Activated T-cell treated with anti-CD3 and anti-CD28 coated beads for 4 hours (primary cell): ENCODE data around the gene BBX.
"Not testable (repeated sequence)": the region's sequence is repeated elsewhere in the genome, so short reads cannot be mapped to it uniquely, and the experiment has no call there.

Source experiments
- DNase-seq: peaks from one replicate; pipeline ENCODE4 v3.0.0-alpha.2; 2020

Gene BBX

DNA sequence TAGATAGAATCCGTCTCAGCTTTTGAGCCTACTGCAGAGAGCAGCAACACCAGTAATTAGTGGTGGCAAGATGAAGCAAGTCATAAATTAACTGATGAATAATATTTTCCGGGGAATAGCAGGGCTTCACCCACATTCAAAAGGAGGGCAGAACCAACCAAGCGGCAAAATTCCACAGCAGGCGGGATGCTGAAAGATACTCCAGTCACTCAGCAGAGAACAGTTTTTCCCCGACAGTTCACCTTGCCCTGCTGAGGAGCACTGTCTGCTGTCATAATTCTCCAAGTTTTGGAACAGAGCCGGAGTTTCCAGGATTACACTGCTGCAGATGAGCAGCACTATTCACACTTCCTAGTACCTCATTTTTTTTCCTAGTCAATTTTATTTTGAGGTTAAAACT lies 293.3 kb downstream of the BBX start:
- no peak for DNase-seq

DNA sequence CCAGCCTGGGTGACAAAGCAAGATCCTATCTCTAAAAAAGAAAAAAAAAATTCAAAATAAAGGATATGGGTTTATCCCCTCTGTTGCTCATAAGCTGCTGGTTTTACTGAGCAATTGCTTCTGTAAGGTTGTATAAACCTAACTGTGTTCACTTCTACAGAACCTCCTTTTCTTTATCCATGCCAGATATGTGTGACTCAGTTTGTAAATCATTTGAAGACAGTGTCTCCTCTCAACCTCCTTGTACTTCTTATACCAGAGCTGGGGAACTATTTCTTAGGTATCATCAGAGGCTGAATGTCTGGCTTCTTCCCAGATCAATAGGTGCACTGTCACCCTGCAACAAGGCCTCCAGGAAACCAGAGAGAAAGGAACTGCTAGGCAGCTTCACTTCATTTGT lies 294.3 kb downstream of the BBX start:
- DNase-seq, result no peak

DNA sequence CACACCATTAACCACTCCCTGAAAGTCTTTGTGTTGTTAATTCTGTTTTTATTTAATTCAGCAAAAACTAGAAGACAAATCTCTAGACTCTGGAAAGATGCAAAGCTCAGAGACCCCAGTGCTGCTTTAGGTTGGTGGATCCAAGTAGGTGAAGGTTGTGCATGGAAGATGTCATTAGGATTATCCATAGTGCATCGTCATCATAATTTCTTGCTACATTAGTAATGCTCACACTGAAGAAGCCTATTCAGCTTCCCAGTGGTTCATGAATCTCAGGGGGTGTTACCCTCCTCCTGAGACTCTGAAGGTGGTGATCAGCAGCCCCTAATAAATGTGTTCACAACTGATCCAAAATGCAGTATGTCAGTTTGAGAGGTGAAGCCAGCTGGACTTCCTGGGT lies 295.3 kb downstream of the BBX start:
- DNase-seq, result no peak

DNA sequence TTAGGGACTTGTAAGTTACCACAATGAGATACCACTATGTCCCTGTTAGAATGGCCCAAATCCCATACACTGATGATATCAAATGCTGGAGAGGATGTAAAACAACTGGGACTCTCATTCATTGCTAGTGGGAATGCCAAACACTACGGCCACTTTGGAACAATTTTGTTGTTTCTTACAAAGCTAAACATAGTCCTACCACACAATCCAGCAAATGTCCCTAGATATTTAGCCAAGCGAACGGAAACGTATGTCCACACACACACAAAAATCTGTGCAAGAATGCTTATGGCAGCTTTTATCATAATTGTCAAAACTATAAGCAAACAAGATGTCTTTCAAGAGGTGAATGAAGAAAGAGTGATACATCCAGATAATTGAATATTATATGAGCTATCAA lies 296.9 kb downstream of the BBX start:
- no peak for DNase-seq

DNA sequence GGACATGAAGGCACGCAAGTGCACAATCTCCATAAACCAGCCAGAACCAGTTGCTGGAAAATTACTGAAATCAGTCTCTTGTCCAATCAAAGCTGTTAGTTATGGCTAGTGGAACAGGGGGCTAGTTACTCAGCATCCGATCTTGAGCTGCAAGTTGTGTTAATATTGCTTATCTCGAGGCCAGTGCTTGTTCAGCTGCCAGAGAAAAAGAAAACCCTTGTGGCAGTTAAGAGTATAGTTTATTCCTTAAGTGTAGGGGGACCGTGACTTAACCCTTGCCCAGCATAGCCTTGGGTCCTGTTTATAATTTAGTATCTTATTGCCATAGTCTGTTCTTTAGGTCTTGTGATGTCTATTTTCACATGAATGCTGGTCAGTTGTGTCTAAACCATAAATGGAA lies 299.5 kb downstream of the BBX start:
- no peak for DNase-seq

DNA sequence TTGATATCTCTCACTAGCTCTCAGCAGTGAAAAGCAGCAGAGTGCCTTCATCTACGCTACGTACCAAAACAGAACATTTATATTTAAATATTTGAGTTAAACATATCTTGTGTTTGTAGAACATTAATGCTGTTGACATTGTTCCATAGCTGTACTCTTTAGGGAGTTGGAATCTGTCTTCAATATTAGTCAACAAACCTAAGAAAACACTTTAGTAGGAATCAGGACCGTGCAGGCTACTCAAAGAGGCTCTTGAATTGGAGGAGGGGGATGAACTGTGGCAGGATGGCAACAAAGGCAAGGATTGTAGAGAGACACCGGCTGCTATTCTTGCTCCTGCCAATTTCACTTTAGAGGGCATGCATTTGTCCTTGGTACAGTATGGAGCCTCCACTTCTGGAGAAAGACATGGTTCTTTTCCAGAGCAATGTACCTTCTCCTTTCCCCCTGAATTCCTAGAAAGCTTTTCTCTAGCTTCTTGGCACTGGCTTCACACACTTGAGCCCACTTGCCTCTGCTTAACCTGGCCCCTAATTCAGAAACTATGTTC lies 302.1 kb downstream of the BBX start:
- no peak for DNase-seq

DNA sequence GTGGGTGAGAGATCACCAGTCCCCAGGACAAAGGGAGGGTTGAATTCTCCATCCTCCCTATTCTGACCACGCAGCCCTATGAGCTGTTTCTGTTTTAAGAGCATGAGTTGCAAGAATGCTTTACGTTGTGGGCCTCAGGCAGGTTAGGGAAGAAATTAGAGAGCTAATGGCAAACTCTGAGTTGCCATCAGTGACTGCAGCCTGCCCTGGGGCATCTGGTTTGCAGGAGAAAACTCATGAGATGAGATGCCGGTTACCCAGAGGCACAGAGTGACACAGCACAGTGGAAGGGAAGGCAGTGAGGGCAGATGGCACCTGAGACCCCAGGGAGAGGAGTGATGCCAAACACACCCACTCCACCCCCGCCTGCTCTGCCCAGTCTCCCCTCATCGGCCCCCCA lies 302.8 kb downstream of the BBX start:
- DNase-seq, result no peak

DNA sequence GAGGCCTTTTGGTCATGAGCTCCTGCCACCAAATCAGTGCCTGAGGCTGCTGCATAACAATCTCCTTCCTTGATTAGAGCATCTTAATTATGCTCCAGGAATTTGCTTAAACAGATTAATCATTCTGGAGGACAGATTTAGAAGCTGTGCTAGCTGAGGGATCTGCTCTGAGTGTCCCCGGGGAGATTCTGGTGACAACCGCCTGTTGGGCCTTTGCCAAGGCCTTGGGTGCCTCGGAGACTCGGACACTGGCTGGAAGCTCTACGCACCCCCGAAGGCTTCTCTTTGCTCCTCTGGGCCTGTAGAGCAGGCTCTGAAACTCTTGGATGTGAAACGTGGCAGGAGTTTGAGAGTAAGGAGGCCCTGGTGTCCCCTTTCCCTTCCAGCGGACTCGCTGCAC lies 304.0 kb downstream of the BBX start:
- no peak for DNase-seq

DNA sequence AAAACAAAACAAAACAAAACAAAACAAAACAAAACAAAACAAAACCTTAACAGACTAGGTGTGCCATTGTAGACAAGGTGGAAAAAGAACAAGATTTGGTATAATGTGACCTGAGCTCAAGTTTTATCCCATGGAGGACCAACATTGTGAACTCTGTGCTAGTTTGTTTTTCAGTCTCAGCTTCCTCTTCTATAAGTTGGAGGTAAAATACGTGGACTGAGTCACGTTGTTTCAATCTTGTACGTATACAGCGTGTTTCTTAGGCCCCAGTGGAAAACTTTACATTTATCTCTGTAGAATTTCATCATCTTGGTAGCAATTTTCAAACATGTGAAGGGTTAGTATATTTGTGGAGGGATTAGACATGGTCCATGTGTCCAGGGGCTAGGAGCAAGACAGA lies 306.4 kb downstream of the BBX start:
- DNase-seq, result no peak

DNA sequence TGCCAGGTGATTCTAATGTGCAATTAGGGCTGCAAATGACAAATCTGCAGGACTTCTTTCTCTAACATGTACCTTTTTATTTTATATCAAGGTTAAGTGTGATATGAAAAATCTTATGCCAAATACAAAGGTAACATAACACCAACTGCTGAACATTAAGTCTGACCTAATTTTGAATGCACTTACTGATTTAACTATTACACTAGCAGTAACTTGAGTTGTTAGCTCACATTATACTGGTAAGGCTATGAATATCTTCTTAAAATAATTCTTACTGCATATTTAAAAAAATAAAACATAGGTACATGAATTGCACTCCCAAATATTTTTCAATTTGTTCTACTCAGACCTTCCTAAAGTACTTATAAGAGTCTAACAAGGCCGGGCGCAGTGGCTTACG lies 308.8 kb downstream of the BBX start:
- DNase-seq, result no peak

DNA sequence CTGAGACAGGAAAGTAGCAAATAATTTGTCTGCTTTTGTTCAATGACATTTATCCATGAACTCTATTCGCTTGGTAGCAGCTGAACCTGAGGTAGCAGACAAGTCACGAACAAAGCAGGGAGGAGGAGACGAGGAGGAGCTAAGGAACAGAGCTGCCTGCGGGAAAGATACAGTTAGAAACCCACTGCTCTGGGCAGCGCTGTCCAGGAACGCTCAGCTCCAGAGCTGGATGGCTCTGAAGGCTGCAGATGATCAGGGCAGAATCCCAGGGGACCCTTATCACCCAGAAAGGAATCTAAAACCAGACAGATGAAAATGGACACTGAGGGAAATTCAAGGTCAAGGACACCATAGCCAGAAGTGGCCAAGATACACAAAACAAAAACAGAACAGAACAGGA lies 310.3 kb downstream of the BBX start:
- DNase-seq, result no peak

DNA sequence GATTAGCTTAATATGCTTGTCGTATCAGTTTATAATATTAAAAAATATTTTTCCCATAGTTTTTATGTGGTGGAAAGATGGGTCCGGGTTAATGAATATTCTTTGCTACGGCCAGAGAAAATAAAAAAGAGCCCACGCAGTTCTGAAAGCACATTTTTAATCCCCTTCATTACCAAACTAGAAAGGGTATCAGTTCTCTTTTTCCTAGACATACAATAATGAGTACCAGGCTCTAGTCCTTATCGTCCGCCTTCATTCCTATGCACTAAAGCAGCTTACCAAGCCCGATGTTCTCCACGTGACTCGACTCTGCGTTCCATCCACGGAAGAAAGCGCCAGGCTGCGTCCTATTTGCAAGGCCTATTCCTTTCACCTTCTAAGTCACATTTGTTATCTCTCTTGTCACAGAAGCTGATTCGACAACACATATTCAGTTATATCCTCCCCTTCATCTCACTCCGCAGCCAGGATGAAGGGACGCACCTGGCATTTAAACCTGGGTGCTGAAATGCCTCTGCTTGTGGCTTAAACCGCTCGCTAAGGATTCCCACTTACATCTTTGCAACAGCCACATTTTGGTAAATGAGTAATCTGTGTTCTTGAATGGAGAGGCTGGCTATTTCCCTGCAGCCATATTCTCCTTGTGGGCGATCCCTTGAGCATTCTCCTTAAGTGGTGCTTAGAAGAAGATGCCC lies 311.1 kb downstream of the BBX start:
- DNase-seq, result no peak

DNA sequence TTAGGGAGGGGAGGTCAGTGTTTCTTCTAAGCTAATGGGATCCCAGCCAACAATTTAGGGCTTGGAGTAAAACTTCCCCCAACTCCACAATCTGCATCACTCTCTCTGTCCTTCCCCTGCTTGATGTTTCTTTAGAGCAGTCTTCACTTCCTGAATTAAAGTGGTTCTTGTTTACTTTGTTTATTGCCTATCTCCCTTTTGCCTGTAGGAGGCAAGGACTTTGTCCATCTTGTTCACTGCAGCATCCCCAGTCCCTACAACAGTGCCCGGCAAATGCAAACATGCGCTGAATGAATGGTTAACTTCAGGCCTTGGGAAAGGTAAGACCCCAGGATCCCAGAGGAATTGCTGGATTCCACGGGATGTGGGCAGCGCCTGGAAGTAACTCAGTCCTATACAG lies 312.2 kb downstream of the BBX start:
- not testable (repeated sequence) for DNase-seq

DNA sequence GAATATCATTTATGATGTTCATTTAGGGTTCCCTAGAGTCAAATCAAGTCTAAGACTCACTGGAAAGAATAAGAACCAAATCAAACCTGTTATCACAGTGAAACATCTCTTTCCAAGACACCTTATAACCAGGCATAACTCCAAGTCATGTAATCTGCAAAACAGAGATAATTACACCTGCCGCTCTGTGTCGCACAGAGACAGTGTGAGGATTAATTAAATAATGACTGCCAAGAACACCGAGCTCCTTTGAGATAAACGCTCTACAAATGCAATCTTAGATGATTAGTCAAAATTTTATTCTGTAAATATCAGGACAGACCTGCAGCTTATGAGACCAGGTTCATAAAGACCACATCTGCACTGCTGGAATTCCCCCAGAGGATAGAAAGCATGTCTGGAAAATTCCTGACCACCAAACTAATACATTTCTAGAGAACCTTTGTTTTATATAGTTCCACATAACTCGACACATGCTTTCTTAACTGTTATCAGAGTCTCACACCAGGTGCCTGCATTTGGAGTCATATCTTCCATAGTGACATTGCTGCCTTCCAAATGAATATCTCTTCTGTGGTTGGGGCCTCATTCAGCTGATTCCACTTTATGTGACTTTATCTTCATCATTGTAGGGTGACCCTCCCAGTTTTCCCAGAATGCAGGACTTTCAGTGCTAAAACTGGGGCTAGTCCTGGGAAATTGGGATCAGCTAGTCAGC lies 315.3 kb downstream of the BBX start:
- DNase-seq, result no peak

DNA sequence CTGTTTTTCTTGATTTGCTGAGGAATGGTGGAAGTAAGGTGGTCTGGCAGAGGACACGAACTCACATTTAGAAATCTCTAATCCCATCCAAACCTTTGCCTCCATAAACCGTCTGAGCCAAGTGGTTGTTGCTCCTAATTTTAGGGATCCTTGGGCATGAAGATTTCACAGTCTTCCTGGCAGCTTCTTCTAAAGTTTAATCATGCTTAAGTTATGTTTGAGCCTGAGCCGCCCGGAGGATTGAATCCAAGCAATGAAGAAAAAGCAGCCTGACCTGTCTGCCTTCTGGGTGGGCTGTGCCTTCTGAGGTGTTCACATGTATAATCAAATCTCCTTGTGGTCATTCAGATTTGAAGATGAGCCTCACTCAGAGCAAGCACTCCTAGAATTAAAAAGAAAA lies 319.1 kb downstream of the BBX start:
- DNase-seq, result no peak

DNA sequence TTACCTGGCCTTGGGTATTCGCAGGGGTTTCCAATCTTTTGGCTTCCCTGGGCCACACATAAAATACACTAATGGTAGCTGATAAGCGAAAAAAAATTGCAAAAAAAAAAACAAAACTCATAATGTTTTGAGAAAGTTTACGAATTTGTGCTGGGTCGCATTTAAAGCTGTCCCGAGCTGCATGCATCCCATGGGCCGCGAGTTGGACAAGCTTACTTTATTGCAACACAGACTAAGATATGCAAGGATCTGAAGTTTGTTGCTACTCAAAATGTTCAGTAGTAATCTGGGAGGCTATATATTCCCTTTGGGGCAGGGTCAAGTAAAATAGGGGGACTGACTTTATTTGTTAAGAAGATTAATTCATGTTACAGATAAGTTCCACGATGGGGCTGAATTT lies 320.2 kb downstream of the BBX start:
- DNase-seq, result no peak

DNA sequence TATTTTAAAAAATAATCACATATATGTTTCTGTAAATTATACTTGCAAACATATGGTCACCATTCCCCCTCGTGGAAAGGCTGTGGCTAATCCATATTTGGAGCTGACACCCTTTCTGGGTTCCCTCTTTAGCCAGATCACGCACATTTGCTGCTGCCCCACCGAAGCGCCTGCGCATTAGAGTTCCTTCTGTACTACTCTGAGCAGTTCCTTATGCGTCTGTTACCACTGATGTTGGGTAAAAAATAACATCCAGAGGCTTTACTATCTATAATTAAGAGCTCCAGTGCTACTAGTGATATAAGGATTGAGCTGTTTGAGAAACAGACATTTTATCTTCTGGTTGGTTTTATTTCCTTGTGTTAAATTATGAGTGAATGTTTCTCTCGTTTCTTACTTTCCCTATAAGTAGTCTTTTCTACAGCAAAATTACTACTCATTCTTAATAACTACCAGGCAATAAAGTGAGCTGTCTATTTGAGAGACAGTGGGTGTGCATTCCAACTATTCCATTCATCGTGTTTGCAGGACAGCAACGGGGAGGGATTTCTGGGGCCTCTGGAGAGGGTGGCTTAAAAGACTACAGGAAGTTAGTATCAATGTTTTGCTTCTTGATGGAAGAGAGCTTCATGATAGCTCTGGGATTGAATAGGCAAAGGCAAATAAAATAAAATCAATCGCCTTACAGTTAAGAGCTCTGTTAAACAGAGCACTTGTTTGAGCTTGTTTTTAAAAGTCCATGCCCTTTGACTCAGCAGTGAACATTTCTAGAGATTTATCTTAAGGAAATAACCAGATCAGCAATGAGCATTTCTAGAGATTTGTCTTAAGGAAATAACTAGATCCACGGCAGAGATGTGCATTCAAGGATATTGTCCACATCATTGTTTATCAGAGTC lies 322.9 kb downstream of the BBX start:
- DNase-seq, result no peak

DNA sequence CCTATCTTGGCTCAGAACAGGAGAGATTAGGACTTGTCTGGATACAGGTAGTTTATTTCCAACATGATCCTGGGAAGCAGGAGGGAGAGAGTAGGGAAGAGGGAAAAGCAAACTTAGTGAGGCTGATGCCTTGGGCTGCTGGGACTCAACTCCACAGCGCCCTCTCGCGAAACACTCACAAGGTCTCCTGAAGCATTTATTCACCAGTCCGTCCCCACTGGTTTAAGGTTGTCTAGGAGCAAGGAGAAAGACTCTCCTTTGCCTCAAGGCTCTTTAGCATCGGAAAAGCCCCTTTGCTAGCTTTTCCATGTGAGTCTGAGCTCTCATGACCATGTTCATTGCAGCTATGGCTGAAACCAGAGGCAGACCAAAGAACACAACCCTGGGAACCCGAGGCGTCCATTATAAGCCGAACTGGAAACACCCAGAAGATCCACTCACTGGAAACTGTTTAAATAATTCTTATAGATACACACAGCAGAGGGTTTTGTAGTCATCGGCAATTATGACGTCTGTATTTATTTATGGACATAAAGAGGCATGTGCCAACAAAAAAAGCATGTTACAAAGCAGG lies 323.6 kb downstream of the BBX start:
- no peak for DNase-seq

DNA sequence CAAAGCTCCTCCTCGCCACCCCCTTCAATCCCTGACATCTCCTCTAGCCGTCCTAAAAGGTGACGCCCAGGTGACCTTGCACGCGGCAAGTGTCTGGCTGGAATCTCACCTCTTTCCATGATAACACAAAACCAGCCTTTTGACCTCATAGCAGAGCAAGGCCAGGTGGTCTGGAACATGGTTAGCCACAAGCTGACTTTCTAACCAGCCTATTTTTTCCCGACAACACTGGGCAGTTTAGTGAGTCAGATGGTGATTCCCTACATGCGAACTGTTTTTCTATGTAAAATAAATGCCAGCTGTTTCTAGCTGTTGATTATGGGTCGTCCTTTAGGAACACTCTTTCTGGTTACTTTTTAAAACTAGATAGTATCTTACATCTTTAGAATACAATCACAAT lies 325.0 kb downstream of the BBX start:
- DNase-seq, result no peak

DNA sequence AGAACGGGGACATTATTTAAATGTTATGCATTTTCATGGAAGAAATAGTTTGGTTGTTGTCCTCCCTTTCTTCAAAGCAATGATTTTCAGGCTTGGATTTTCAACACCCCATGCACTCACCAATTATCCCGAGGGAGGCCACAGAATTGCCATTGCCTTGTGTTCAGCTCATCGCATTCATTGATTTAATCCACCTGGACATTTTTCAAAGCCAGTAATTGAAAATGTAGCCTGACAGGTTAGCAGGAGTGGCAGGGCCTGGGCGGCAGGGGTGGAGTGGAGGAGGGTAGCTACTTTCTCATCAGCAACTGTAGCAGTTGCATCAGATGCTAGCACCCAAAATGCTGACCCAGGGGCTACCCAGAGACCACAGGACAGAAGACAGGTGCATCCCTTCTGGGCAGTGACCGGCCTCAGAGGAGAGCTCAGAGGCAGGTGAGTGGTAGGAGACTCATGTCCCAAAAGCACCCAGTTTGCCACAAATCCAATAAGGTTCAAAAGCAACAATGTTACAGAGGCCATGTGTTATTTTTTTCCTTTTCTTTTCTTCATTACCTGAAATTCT lies 325.7 kb downstream of the BBX start:
- DNase-seq, result no peak

DNA sequence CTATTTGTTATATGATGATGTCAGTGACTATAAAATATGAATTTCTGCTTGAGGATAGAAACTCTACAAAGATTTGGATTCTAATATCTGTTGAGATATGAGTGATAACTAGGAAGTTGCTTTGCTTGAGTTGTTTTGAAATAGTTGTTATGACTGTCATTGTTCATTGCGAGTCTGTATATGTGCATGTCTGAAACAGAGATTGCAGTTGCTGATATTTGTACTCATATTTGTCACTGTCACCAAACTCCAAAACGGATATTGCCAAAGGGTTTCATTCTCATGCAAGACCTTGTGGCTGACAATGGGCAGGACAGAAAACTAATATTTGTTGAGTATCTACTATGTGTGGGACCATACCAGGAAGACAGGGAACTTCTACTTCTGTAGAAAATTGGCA lies 327.9 kb downstream of the BBX start:
- no peak for DNase-seq

DNA sequence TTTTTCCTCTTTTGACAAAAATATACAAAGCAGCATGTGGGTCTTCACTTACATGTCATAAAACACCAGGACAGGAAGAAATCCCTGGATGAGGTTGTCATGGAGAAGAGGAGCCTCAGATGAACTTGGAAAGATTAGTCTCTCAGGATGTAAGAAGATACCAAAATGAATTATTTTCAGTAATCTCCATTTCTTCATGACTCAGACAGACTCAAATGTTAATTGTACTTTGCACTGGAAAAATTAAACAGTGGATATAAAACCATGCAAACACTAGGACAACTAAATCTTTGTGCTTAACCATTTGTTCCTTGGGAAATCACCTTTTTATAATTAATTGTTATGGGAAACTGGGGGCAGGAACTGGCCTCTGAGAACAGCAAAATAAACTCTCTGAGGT lies 331.1 kb downstream of the BBX start:
- DNase-seq, result no peak

DNA sequence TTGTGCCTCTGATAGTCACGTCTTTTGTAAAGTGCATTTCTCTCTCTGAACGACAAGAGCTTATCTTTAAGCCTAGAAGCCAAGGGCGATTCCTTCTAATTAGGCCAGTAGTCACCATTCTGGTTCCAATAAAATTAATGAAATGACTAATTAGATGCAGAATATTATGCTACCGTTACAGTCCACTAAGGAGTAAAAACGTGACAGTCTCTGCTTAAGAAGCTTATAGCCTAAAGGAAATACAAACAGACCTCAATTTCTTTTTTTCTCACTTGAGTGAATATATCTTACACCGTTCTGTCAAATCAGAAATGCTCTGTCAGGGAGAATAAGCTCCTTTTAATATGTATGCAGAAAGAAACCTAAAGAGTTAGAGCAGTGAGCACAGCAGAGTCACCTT lies 332.0 kb downstream of the BBX start:
- DNase-seq, result no peak
